Measurements from ENCODE around the gene ATP11C.

The ATP11C gene

DNA sequence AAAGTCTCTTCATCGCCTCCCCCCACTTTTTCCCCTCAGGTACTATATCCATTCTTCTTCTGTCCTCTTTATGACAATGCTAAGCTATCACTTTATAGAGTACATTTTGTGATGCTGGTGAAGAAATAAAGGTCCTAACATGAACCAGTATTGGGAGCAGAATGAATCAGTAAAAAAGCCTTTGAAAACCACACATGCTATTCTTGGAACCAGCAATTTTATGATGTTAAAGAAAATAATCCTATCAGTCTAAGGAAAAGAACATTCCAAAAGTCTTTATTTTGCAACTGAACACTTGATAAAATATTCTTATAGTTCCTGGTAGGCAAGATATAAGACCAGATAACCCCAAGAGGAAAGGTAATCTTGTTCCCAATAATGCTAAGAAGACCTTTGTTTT is 117.1 kb downstream of the ATP11C start:
- Histone ChIP-seq H3K4me3 (ENCODE audit: low read length) (no peak overlapping the region), H3K9me3 (ENCODE audit: control insufficient read depth, insufficient read depth, low read length) (no peaks in the 10 kb centered on the region), H3K4me1 (ENCODE audit: control insufficient read depth, low read length) (no peaks in the 10 kb centered on the region), H3K27ac (ENCODE audit: low read depth, low read length) (no peak overlapping the region), H3K36me3 (ENCODE audit: control insufficient read depth, low read length) (no peaks in the 10 kb centered on the region), H3K27me3 (ENCODE audit: control insufficient read depth, low read length) (no peaks in the 10 kb centered on the region), H3K9me2 (replicated peaks; ENCODE audit: control insufficient read depth, low read length) (no peaks in the 10 kb centered on the region), H3K4me2 (ENCODE audit: low read length) (no peak overlapping the region), H3F3A (ENCODE audit: control insufficient read depth, insufficient read depth) (no peaks in the 10 kb centered on the region), H3K79me2 (ENCODE audit: control insufficient read depth, low read length) (no peaks in the 10 kb centered on the region), H4K20me1 (ENCODE audit: control insufficient read depth, insufficient read depth, low read depth, low read length) (no peaks in the 10 kb centered on the region)
- TF ChIP-seq EZH2phosphoT487 (IDR thresholded peaks at IDR 0.05; ENCODE audit: borderline replicate concordance, low read length) = no peak
- TF ChIP-seq, protein P1, sequence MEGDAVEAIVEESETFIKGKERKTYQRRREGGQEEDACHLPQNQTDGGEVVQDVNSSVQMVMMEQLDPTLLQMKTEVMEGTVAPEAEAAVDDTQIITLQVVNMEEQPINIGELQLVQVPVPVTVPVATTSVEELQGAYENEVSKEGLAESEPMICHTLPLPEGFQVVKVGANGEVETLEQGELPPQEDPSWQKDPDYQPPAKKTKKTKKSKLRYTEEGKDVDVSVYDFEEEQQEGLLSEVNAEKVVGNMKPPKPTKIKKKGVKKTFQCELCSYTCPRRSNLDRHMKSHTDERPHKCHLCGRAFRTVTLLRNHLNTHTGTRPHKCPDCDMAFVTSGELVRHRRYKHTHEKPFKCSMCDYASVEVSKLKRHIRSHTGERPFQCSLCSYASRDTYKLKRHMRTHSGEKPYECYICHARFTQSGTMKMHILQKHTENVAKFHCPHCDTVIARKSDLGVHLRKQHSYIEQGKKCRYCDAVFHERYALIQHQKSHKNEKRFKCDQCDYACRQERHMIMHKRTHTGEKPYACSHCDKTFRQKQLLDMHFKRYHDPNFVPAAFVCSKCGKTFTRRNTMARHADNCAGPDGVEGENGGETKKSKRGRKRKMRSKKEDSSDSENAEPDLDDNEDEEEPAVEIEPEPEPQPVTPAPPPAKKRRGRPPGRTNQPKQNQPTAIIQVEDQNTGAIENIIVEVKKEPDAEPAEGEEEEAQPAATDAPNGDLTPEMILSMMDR (IDR thresholded peaks at IDR 0.05; ENCODE audit: low read depth, low read length, poor library complexity, severe bottlenecking) = no peak

DNA sequence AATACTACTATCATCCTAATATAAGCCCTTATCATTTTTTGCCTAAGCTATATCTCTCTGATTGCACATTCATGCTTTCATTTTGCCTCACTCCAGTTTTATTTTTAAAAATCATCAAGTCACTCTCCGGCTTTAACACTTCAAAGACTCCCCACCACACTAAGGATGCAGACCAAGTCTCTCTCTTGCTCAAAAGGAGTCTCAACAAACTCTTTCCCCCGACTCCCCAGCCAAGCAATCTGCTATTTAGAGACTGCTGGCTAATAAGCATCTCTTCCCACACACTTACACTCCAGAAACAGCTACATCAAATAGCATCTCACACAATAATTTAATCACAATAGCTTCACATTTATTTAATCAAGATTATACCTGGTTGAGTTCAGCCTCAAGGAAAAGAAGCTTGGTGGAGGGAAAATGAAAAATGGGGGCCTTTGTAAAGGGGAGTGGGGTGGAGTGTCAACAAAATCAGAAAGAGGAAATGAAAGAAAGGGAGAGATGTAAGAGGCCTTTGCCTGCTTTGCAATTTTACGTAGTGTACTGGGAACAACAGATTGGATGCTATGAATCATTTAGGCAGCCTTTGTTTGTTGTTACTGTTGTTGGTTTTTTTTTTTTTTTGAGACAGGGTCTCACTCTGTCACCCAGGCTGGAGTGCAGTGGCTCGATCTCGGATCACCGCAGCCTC is 120.8 kb downstream of the ATP11C start:
- TF ChIP-seq EZH2phosphoT487 (IDR thresholded peaks at IDR 0.05; ENCODE audit: borderline replicate concordance, low read length) = no peak
- TF ChIP-seq, protein P1 (IDR thresholded peaks at IDR 0.05; ENCODE audit: low read depth, low read length, poor library complexity, severe bottlenecking) = no peak

DNA sequence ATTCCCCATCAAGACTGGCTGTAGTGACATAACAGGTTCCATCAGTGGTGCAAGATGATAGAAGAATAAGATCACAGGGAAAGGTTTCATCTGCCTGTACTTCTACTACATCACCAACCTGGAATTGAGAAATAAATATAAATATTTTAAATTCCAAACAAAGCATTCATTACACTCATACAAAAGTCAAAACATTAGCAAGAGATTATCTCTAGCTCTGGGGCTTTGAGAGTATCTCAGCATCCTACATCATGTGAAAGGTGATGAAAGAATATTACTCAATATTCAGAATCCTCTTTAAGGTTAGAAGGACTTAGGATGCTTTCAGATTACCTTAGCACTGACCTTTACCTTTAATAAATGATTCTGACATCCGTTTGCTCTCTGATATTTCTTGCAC is 128.4 kb downstream of the ATP11C start:
- H3F3A ChIP-seq (ENCODE audit: control insufficient read depth, insufficient read depth) = no peaks in the 10 kb centered on the region
- no peaks in the 10 kb centered on the region for H3K27me3 ChIP-seq (ENCODE audit: control insufficient read depth, low read length)
- no peaks in the 10 kb centered on the region for H3K79me2 ChIP-seq (ENCODE audit: control insufficient read depth, low read length)
- H3K9me2 ChIP-seq (replicated peaks; ENCODE audit: control insufficient read depth, low read length) = no peaks in the 10 kb centered on the region
- H3K4me2 ChIP-seq (ENCODE audit: low read length) = no peak overlapping the region
- TF ChIP-seq, protein P1 (IDR thresholded peaks at IDR 0.05; ENCODE audit: low read depth, low read length, poor library complexity, severe bottlenecking) = no peak
- TF ChIP-seq EZH2phosphoT487 (IDR thresholded peaks at IDR 0.05; ENCODE audit: borderline replicate concordance, low read length) = no peak
- H3K36me3 ChIP-seq (ENCODE audit: control insufficient read depth, low read length) = no peaks in the 10 kb centered on the region
- H4K20me1 ChIP-seq (ENCODE audit: control insufficient read depth, insufficient read depth, low read depth, low read length) = no peaks in the 10 kb centered on the region
- H3K9me3 ChIP-seq (ENCODE audit: control insufficient read depth, insufficient read depth, low read length) = no peaks in the 10 kb centered on the region
- H3K4me1 ChIP-seq (ENCODE audit: control insufficient read depth, low read length) = no peaks in the 10 kb centered on the region
- no peak overlapping the region for H3K27ac ChIP-seq (ENCODE audit: low read depth, low read length)
- no peak overlapping the region for H3K4me3 ChIP-seq (ENCODE audit: low read length)

More for the DNA sequence above, 120.8 kb downstream of the ATP11C start:
- Histone ChIP-seq H3K9me3 (ENCODE audit: control insufficient read depth, insufficient read depth, low read length) (no peaks in the 10 kb centered on the region), H3K4me2 (ENCODE audit: low read length) (no peak overlapping the region), H3K79me2 (ENCODE audit: control insufficient read depth, low read length) (no peaks in the 10 kb centered on the region), H3K4me1 (ENCODE audit: control insufficient read depth, low read length) (no peaks in the 10 kb centered on the region), H3K4me3 (ENCODE audit: low read length) (no peak overlapping the region), H3K36me3 (ENCODE audit: control insufficient read depth, low read length) (no peaks in the 10 kb centered on the region), H4K20me1 (ENCODE audit: control insufficient read depth, insufficient read depth, low read depth, low read length) (no peaks in the 10 kb centered on the region), H3F3A (ENCODE audit: control insufficient read depth, insufficient read depth) (no peaks in the 10 kb centered on the region), H3K9me2 (replicated peaks; ENCODE audit: control insufficient read depth, low read length) (no peaks in the 10 kb centered on the region), H3K27me3 (ENCODE audit: control insufficient read depth, low read length) (no peaks in the 10 kb centered on the region), H3K27ac (ENCODE audit: low read depth, low read length) (no peak overlapping the region)
